Measurements from ENCODE around the gene NFATC3.

NFATC3 gene

DNA sequence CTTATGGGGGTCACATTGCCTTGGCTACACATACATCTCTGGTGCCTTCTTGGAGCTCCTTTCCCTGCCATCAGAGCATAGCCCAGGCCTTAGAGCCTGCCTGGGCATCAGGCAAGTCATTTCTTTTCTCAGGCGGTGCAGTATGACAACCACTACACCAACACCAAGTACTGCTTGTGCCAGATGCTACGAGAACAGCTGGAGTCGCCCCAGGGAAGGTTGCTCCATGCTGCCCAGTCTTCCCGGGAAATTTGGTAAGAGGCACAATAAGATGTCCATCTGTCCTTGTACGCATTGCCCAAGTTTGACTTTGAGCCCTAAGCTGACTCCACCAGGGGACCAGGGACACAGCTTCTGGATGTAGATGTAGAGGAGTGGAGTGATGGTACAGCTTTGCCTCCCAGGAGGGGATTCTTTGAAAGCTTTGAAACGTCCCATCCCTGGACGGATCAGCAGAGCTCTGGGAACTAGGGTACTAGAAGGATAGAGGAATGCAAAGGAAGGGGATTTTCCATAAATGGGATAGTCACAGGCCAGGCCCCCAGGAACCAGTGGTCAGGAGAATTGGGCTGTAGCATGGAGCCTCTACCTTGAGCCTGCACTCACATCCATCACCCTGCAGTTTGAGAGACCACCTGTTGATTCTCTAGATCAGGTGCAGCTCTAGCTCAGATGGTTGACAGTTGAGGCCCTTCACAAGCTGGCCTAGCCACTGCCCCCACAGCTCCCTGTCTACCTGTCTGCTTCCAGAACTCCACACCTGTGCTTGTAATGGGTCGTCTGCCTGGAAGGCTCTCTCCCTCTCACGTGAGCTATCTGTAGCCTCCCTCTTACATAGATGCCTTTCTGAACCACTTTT lies 11.0 kb upstream of the NFATC3 start:
- DNase-seq = no peak

DNA sequence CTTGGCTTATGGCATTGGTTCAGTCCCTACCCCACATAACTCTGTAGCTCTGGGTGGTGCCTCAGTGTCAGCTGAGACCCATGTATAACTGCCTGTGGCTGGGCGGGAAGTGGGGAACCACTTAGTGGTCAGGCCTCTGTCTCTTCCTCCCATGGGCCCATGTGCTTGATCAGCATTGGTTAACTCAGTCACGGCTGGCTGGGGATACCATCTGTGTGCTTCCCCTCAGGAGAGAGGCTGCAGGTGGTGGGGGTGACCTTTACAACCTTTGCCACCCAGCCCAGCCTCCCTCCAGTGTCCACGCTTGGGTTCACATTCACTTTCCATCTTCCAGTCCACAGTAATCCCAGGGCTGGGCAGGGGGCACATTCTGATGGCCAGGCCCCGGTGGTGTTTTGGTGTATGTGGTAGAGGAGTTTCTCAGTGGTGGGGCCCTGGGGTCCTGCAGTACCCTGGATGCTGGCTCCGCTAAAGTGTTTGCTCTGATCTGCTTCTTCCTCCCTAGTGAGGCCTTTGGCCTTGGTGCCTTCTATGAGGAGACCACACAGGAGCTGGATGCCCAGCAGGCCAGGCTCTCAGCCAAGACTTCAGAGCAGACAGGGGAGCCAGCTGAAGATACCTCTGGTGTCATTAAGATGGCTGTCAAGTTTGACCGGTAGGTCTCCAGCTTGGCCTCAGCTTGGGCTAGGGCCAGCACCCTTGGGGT lies 10.2 kb upstream of the NFATC3 start:
- no peak for DNase-seq

DNA sequence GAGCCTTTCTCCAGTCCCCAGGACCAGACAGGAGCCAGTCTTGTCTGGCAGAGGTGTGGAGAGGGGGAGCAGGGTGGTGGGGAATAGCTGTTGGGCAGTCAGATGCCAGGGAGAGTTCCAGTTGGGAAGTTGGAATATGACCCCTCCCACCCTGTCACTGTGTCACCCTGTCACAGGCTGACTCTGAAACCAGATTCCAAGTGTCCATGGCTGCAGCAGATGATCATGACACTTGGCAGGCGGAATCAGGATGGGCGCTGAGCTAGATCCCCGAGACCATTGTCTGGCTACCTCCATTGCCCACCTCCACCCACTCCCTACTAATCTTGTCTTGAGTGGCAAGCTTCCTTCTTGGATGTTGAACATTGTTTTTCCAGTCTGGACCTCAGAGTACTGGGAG lies 9.2 kb upstream of the NFATC3 start:
- DNase-seq = no peak

DNA sequence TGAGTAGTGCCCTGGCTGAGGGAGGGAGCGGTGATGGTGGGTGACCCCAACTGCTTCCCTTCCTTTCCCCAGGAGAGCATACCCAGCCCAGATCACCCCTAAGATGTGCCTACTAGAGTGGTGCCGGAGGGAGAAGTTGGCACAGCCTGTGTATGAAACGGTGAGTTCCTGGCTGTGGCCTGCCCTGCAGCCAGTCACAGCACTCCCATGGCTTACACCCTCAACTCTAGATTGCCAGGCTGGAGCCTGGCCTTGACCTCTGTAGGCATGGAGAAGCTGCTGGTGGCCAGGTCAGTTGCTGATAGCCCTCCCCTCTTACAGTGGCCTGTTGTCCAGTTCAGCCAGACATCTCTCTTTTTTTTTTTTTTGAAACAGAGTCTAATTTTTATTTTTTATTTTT lies 8.6 kb upstream of the NFATC3 start:
- DNase-seq = no peak

DNA sequence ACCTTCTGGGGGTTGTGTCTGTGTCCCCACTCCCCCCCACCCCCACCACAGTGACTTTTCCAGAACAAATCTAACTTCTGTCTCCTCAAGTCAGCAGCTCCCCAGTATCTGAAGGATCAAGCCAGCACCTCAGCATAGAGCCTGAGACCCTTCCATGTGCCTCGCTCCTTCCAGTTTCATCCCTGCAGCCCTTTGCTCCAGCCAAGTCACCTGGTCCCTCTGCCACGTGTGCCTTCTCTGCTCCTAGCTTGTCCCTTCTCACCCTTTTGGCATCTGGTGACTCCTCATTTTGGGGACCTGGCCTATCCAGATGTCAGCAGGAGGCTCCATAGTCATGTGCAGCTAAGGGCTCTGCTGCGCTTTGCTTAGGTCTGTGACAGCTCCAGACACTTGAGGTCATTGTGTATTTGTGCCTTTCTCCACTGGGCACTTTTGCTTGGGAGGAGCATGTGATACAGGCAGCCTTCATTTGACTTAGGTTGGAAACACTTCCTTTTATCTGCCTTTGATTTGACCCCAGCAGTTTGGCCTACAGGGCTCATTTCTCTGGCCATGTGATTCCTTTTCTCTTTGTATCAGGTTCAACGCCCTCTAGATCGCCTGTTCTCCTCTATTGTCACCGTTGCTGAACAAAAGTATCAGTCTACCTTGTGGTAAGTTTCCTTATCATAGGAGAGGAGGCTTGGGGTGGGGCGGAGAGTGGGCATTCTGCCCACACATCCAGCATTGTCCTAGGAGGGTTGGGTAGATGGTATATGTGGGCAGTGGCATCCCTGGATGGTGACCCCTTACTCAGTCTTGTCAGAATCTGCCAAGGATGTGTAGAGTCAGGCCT lies 7.1 kb upstream of the NFATC3 start:
- no peak for DNase-seq

DNA sequence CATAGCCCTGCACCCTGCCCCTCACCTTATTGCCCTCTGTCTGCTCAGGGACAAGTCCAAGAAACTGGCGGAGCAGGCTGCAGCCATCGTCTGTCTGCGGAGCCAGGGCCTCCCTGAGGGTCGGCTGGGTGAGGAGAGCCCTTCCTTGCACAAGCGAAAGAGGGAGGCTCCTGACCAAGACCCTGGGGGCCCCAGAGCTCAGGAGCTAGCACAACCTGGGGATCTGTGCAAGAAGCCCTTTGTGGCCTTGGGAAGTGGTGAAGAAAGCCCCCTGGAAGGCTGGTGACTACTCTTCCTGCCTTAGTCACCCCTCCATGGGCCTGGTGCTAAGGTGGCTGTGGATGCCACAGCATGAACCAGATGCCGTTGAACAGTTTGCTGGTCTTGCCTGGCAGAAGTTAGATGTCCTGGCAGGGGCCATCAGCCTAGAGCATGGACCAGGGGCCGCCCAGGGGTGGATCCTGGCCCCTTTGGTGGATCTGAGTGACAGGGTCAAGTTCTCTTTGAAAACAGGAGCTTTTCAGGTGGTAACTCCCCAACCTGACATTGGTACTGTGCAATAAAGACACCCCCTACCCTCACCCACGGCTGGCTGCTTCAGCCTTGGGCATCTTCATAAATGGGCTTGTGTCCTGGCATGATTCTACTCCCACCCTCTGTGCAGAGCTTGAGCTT lies 6.3 kb upstream of the NFATC3 start:
- no peak for DNase-seq

DNA sequence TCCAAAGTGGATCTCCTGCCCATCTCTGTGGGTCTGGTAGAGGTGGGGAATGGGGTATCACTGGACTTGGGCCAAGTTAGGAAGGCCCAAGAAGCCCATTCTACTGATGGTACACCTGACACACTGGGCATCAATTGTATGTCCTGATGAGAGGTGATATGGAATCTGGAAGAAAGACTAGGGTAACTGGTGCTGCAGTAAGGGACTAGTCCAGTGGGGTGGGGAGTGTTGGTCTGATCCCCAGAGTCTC lies 5.9 kb upstream of the NFATC3 start:
- DNase-seq = no peak

DNA sequence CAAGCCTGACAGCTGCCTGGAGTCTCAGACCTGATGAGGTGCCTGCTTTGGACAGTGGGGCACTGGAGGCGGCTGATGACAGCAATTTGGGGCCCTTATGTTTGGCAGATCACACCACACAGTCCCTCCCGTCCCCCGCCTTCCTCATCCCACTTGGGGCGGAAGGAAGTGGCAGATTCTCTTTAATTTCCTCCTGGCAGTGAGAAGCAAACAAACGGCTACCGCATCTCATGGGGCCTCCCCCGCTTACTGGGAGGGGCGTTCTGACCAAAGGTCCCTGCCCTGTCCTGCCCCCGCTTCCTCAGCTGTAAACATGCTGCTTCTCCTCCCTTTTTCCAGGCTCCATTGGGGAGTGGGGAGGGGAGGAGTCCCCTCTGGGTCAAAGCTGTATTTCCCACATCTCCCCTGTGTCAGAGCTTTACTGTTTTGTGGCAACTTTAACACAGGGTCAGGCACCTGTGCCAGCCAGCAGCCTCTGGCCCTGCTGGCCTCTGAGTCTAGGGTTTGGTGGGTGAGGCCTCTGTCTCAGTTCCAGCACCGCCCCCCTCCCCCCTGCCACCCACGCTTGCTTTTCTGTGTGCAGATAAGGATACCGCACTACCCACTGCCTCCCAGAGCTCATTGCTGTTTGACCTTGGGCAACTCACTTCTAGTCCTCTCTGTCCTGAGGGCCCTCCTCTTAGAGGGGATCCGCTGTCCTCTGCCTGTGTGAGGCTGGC lies 5.4 kb upstream of the NFATC3 start:
- DNase-seq = no peak

DNA sequence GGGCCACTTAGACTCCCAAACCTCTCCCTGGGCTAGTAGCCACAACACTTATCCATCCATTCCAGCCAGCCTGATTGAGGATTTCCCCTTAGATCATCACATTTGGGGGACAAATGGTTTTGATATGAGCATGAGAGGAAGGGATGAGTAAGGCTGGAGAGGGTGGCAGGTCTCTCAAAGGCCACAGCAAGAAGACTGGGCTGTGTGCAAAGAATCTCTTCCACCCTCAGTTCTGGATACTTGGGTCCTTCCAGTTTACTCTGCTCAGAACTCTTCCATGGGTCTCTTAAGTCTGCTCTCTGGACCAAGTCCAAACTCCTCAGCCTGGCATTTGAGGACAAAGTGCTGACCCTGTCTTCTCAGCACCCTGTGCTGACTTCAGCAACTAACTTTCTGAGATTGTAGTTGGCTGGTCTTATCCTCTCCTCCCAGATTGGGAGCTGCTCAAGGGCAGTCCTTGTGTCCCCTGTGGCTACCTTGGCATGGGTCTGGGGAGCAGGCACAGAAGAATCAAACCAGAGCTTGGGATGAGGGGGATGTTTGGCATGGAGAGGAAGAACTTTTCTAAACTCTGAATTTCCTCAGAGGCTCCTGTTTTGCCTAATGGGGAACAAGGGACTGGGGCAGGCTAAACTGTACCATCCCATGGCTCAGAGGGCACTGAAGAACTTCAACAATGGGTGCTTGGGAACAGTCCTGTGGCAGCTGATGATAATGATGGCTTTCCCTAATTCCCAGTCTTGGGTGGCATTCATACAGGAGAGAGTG lies 3.1 kb upstream of the NFATC3 start:
- no peak for DNase-seq

DNA sequence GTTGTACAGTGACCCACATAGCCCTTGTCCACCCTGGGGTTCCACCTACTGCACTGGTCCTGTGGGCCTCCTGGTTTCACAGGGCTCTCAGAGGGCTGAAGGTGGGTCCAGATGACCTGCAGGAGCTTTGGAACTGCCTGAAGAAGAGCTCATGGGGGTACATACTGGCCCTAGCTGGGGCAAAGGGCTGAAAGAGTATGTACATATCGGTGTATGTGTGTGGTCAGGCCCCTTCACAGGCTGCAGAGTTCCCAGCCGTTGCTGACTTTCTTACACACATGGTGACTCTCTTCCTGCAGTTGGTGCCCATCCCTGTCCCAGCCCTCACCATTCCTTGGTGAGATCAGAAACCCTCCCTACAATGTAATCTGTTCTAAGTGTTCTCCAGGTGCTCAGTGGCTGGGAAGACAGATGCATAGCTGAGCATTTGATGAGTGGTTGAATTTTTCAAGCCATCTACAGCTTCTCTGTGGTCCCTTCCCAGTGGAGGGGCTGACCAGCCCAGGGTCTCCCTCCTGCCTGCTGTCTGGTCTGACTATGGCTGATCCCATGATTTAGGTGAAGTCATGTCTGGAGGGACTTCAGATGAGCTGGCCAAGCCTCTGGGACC lies 2.4 kb upstream of the NFATC3 start:
- no peak for DNase-seq

DNA sequence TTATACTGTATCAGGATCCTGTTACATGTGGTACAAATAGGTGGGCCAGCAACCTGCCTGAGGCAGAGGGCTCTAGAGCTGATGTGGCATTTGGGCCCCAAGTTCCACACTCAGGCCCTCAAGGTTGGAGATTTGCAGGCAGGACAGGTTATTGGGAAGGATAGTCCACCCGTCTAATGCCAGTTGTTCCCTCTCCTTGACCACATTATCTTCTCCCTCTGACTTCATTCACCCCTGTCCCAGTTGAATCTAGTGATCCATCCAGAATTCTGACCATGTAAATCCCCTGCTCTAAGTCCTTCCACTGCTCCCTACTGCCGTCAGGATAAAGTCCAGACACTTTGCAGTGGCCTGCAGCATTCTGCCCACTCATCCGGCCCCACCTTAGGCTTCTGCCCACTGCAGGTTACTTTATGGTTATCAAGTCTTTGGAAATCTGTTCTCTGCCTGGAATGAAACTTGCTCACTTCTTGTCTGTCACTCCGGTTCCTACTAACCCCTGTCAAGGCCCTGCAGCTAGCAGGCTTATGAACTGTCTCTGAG lies 1.9 kb upstream of the NFATC3 start:
- DNase-seq = no peak

DNA sequence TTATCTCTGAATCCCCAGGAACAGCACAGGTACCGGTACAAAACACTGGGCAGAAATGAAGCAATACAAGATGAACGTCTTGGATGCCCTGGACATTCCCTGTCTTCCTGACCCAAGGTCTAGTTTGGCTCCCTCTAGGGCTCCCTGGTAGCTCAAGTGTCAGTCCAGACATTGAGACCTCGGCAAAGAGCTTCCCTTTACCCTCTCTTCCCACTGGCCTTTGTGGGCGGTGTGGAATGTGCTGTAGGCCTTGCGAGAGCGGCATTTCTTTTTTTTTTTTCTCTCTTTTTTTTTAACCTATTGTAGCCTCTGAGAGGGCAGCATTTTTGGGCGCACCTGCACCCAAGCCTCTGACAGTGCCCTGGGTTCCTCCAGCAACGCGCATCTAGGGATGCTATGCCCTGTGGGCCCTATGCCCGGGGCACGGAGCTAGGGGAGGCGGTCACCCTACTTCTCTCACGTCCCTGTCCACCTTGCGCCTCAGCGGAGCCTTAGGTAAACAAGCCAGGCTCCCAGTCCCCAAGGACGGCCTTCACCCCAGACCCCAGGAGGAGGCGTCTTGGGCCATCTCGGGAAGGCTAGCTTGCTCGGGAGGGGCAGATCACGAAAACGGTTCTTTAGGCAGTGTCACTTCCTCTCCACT lies 1.2 kb upstream of the NFATC3 start:
- no peak for DNase-seq

DNA sequence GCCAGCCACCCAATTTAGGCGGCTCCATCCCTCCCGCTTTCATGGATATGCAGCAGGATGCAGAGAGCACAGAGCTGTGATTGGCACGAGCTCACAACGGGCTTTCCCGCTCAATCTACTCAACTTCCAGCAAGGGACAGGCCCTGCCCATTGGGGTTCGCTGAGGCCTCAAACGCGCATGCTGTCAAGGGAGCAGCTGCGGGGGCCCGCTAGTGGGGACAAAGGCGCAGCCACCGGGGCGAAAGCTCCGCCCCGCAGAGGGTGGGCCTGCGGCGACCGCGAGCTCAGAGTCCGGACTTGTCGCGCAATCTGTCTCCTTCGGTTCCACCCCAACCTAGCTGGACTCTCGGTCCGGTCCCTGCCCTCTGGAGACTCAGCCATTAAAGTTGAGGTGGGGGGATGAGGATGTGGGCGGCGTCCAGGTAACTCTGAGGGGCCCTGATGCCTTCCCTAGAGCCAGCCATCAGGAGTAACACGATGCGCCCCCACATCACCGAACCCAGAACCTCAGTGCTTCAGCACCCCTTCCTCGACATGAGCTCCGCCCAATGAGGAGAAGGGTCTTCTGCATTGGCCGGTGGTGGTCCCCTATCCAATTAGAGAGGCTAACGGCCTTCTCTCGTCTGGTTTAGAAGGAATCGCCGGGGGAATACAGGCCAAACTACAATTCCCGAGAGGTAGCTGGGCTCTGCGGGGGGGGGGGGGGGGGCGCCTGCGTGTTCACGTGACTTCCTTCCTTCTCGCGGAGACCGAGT lies 489 bp upstream of the NFATC3 start:
- DNase-seq = peak; percentile 75

DNA sequence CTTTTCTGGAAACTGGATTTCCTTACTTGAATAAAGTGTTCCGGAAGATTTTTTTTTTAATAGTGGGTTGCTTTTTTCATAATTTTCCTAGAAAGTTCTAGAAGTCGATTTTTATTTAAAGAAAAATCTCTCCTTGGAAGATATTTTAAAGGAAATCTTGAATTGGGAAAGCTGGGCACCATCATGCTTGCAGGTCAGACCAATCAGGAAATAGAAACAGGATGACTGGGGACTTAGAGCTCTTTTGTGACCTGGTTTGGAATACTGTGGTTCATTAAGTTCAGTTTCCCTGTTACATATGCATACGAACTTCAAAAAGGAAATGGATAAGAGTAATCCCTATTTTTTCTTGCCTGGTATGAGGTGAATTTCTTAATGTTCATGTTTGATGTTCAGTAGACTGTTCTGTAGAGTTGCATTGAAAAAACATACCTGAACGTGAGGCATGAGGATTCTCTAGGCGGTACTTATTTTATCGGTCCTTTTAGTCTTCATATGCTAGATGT lies 1.2 kb downstream of the NFATC3 start:
- no peak for DNase-seq

DNA sequence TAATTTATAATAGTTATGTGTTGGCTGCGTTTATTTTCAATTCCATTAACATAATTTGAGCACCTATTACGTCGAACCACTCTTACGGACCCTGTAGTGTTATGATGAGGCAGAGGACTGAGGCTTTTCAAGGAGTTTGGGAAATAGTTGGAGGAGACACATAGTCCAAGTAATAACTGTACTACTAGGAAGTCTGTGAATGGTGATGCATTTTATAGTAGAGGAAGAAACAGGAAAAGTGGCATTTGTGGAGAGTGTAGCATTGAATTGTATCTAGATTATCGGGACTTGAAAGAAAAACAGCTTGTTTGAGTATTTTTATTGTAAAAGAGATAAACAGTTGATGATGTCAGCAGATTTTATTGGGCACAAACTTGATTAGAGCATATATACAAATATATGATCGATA lies 1.7 kb downstream of the NFATC3 start:
- DNase-seq = no peak

DNA sequence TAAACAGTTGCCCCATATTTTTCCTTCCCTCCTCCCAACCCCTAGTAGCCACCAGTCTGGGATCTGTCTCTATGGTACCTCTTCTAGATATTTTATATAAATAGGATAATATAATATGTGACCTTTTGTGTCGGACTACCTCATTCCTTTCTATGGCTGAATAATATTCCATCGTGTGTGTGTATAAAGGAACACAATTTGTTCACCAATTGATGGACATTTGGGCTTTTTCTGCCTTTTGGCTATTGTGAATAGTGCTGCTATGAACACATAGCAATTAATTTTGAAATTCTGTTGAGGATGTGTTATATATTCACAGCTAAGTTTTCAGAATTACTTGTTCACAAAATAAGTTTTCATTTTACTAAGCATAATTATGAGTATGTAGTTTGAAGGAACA lies 2.5 kb downstream of the NFATC3 start:
- DNase-seq = no peak

DNA sequence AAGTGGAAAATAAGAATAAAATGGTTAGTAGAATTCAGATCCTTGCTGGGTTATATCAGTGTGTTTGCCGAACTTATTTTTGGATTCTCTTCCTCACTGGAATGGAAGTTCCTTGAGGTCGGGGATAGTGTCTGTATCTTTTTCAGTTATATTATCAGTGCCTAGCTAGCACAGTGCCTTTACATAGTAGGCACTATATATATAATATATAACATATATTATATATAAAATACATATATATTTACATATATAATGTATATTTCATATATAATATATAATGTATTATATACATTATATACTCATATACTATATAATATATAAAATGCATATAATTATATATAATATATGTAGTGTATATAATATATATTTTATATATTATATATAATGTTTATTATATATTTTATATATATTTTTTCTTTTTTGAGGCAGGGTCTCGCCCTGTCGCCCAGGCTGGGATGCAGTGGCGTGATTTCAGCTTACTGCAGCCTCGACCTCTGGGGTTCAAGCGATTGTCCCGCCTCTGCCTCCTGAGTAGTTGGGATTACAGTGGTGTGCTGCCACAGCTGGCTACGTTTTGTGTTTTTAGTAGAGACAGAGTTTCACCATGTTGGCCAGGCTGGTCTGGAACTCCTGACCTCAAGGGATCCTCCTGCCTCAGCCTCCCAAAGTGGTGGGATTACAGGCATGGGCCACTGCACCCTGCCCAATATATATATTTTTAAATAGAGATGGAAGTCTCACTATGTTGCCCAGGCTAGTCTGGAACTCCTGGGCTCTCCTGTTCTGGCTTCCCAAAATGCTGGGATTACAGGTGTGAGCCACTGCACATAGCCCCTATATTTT lies 3.2 kb downstream of the NFATC3 start:
- DNase-seq = no peak

DNA sequence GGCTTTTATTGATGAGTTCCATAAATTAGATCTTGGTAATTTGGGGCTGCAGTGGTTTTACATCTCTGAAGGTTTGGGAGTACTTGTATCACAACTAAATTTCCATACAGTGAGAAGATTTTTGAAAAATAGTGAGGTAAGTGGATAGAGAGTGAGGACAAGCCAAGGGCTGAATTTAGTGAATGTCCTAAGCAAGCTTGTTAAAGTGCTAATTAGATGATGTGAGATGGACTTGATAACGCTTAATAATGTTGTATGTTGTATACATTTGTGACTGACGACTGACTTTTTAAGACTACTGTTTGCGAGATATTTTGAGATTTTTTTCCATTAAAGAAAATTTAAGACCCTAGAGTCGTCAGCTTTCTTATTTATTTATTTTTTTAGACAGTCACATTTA lies 3.9 kb downstream of the NFATC3 start:
- DNase-seq = no peak

DNA sequence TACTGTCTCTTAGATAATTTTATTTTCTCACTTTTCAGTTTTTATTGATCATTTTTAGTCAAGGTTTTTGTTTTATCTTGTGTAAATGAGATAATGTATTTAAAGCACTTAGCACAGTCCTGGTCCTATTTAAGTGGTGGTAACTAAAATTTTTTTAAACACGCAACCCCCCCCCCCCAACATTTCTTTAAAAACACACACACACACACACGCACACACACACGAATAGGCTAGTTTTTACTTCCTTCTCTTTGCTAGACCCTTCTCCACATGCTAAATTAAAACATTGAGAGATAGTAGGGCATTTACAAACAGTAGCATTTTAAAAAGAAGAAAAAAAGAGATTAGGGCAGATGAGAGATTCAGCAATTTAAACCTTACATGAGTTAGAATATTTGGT lies 5.0 kb downstream of the NFATC3 start:
- DNase-seq = no peak

Measured in NCI-H524 treated with DMSO at 0.1 percent for 48 hours (cell line).